ENCODE measurements around the gene TPH2.

Gene TPH2

DNA sequence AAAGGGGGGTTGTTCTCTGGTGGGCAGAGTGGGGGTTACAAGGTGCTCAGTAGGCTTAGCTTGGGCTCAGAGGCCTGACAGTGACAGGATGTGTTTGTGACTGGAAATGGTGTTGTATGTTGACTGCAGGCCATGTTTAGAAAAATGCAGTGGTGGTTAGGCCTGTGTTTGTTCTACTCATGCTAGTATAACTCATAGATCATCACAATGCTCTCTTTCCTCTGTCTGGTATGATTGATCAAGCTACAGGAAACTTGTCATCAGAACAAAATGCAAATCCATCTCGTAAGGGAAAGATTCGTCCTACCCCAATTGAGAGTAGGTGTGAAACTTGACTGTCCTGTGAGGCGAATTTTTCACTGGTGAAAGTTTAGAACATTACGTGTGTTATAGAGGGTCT, 11.8 kb downstream of the TPH2 start:
- no peaks in the 10 kb centered on the region for H3K36me3 Mint-ChIP-seq (ENCODE audit: low read depth)
- H3K4me3 Mint-ChIP-seq = no peak overlapping the region
- H3K27ac Mint-ChIP-seq = no peak overlapping the region
- H3K9me3 Mint-ChIP-seq = no peaks in the 10 kb centered on the region
- H3K4me1 Mint-ChIP-seq (ENCODE audit: low read depth) = no peaks in the 10 kb centered on the region
- H3K27me3 Mint-ChIP-seq = peaks cover 35% of the 10 kb centered on the region

DNA sequence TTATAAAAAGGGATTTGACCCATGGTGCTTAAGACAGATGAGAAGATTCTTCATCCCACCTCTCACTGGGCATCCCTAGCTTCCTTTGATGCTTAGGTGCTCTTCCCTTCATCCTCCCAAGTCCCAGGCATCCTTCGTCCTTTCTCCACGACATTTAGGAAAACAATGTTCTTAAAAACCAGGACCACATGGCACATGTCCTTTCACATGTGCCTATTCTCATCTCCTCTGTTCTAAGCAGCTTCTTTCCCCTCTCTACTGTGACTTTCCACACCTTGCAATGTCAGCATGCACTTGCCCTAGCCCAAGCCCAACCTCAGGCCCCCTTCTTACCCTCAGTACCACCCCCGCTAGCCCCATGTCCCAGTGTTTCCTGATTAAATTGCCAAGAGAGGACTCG, 12.2 kb downstream of the TPH2 start:
- Mint-ChIP-seq H3K27ac (no peak overlapping the region), H3K9me3 (no peaks in the 10 kb centered on the region), H3K27me3 (peaks cover 35% of the 10 kb centered on the region), H3K4me3 (no peak overlapping the region), H3K4me1 (ENCODE audit: low read depth) (no peaks in the 10 kb centered on the region), H3K36me3 (ENCODE audit: low read depth) (no peaks in the 10 kb centered on the region)

DNA sequence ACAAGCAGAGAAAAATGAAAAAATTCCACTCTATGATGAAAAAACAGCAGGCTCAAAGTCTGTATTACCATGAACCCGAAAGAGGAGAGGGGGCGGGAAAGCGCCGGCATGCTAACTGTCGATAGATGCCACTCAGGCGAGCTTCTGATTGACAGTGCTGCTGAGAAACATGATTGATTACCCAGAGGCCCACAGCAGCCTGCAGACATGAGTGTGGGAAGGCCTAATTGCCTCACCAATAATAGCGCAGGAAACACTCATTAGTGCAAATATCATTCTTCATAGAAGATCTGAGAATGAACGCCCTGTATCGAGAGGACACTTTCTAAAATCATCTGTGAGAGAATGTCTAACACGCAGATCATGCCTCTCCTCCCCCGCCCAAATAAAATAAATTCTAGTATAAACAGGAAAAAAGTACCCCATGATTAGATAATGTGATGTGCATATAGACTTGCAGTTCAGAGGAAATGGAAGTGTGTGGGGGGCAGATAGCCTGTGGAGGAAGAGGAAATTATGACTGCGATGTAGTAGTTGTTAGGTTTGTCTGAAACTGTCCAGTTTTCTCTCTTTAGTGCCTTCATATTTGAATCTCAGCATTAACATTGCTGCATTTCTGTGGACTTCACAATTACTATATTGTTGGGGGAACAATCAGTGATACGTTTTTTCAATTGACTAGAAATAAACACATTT, 15.6 kb downstream of the TPH2 start:
- Mint-ChIP-seq H3K4me1 (ENCODE audit: low read depth) (no peaks in the 10 kb centered on the region), H3K4me3 (no peak overlapping the region), H3K36me3 (ENCODE audit: low read depth) (no peaks in the 10 kb centered on the region), H3K27me3 (peaks cover 22% of the 10 kb centered on the region), H3K9me3 (no peaks in the 10 kb centered on the region), H3K27ac (no peak overlapping the region)

DNA sequence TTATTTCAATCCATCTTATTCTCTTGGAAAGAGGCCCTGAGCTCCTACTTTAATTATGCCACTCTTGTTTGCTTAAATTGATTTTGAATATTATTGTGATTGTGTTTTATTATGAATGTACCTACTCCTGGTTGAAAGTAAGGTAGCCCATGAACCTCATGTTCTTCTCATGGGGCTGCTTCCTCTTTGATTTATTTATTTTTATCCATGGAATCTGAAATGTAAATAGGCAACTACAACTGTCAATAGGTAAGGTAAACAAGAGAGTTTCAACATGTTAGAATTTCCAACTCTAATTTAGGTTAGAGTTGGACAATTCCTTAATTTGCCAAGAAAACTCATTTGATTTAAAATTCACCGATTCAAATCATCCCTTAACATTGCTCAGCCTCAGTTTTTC, 16.2 kb downstream of the TPH2 start:
- no peaks in the 10 kb centered on the region for H3K9me3 Mint-ChIP-seq
- no peak overlapping the region for H3K4me3 Mint-ChIP-seq
- no peak overlapping the region for H3K27ac Mint-ChIP-seq
- H3K27me3 Mint-ChIP-seq = peaks cover 22% of the 10 kb centered on the region
- no peaks in the 10 kb centered on the region for H3K36me3 Mint-ChIP-seq (ENCODE audit: low read depth)
- no peaks in the 10 kb centered on the region for H3K4me1 Mint-ChIP-seq (ENCODE audit: low read depth)

DNA sequence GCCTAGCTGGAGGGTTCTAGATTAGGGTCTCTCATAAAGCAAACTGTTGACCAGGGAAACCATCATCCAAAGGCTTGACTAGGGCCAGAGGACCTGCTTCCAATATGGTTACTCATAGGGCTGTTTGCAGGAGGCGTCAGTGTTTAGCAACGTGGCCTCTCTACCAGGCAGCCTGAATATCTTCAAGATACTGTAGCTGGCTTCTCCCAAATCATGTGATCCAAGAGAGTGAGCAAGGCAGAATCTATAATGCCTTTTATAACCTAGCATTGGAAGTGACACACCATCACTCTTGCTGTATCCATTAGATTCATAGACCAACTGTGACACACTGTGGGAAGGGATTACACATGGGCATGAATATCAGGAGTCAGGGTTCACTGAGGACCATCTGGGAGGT, 17.3 kb downstream of the TPH2 start:
- Mint-ChIP-seq H3K9me3 (no peaks in the 10 kb centered on the region), H3K27me3 (peaks cover 18% of the 10 kb centered on the region), H3K36me3 (ENCODE audit: low read depth) (no peaks in the 10 kb centered on the region), H3K4me3 (no peak overlapping the region), H3K4me1 (ENCODE audit: low read depth) (no peaks in the 10 kb centered on the region), H3K27ac (no peak overlapping the region)

DNA sequence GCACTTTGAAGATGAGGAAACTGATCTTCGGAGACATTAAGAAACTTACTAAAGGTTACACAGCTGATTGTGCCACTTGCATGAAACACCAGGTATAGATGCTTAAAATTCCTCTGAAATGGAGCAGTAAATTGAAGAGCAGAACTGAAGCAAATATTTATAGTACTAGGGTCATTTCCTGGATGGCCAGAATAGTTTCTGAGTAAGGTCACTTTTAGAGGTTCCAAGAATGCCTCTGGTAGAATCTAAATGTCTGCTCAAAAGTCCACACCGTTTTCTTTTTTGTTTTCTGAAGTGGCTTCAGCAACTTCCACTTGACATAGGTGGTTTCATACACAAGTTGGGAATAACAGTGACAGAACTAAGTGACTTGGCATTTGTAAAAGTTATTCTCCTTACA, 19.4 kb downstream of the TPH2 start:
- H3K4me3 Mint-ChIP-seq = no peak overlapping the region
- H3K9me3 Mint-ChIP-seq = no peaks in the 10 kb centered on the region
- H3K27me3 Mint-ChIP-seq = peaks cover 23% of the 10 kb centered on the region
- H3K27ac Mint-ChIP-seq = no peak overlapping the region
- no peaks in the 10 kb centered on the region for H3K4me1 Mint-ChIP-seq (ENCODE audit: low read depth)
- H3K36me3 Mint-ChIP-seq (ENCODE audit: low read depth) = no peaks in the 10 kb centered on the region

DNA sequence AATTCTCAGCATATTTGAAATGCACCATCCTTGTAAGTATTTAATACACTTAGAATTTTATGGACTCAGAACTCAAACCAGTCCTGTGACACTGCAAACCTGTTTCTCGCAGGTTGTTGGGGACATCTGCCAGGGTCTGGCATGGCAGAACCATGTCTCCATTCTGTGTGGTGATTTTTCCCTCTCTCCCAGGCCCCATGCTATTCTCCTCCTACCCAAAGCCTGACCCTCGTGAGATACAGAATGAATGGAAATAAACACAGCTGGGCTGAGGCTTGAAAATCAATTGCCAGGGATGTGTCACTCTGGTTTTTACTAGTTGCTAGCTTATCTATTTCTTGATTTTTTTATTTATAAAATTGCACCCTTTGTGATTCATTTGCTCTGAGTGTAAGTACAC, 19.8 kb downstream of the TPH2 start:
- H3K9me3 Mint-ChIP-seq = no peaks in the 10 kb centered on the region
- H3K4me1 Mint-ChIP-seq (ENCODE audit: low read depth) = no peaks in the 10 kb centered on the region
- no peaks in the 10 kb centered on the region for H3K36me3 Mint-ChIP-seq (ENCODE audit: low read depth)
- H3K4me3 Mint-ChIP-seq = no peak overlapping the region
- H3K27me3 Mint-ChIP-seq = peaks cover 22% of the 10 kb centered on the region
- H3K27ac Mint-ChIP-seq = no peak overlapping the region

DNA sequence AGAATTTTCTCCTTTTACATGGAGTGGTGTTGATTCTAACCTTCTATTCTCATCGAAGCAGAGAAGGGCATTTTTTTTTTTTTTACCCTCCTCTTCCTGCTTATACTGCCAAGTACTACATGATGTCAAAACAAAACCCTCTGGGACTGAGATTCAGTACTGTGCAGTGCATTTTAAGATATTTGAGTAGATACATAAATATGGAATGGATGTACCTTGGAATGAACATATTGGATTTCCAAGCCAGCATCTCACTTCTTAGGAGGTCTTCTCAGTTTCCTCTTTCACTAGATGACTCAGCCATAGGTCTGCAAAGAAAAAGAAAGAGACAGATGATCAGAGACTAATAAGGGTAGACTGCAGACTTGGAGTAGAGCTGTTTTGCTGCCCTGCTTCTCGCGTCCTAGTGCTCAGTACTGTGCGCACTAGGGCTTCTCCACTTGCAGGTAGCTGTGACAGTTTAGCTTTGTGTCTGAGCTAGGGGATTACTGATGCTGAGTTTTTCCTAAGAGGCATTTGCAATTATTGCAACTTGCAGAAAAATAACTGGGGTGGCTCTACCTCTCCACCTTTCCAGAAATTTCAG, 20.4 kb downstream of the TPH2 start:
- Mint-ChIP-seq H3K27me3 (peaks cover 18% of the 10 kb centered on the region), H3K36me3 (ENCODE audit: low read depth) (no peaks in the 10 kb centered on the region), H3K27ac (no peak overlapping the region), H3K4me1 (ENCODE audit: low read depth) (no peaks in the 10 kb centered on the region), H3K9me3 (no peaks in the 10 kb centered on the region), H3K4me3 (no peak overlapping the region)

DNA sequence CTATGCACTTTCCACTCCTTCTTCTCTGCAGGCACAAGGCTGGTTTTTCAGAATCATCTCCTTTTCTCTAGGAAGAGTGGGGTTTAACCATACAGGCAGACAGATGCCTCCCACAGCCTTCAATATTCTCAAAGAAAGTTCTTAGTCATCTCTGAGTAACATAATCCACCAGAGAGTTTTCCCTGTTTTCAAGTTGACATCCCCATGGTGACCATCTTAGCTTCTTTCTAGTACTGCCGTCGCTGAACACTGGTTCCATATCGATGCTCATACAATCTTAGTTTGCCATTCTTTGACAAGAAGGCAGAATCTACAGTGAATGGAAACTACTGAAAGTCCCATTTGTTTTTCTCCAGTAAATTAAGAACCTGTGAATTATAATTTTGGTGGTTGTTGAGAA, 28.6 kb downstream of the TPH2 start:
- no peaks in the 10 kb centered on the region for H3K36me3 Mint-ChIP-seq (ENCODE audit: low read depth)
- H3K9me3 Mint-ChIP-seq = no peaks in the 10 kb centered on the region
- H3K4me3 Mint-ChIP-seq = no peak overlapping the region
- no peak overlapping the region for H3K27ac Mint-ChIP-seq
- H3K27me3 Mint-ChIP-seq = peaks cover 28% of the 10 kb centered on the region
- no peaks in the 10 kb centered on the region for H3K4me1 Mint-ChIP-seq (ENCODE audit: low read depth)

DNA sequence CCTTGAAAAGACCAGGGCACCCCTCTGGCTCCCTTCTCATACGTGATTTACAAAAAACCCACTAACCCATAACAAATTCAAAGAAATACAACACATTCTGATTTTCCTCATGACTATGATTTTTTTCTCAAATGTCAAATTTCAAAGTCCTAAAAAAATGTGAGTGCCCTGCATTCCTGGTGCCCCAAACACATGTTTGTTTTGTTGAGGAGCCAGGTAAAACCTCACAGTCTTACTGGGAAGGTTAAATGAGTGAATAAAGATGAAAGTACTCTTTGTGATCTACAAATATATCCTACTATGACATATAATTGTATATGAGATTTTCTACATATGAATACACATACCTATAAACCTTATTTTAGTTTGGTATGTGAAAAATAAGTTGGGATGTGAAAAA, 30.7 kb downstream of the TPH2 start:
- H3K4me3 Mint-ChIP-seq = no peak overlapping the region
- H3K9me3 Mint-ChIP-seq = no peaks in the 10 kb centered on the region
- H3K27ac Mint-ChIP-seq = no peak overlapping the region
- H3K4me1 Mint-ChIP-seq (ENCODE audit: low read depth) = no peaks in the 10 kb centered on the region
- H3K36me3 Mint-ChIP-seq (ENCODE audit: low read depth) = no peaks in the 10 kb centered on the region
- peaks cover 30% of the 10 kb centered on the region for H3K27me3 Mint-ChIP-seq

DNA sequence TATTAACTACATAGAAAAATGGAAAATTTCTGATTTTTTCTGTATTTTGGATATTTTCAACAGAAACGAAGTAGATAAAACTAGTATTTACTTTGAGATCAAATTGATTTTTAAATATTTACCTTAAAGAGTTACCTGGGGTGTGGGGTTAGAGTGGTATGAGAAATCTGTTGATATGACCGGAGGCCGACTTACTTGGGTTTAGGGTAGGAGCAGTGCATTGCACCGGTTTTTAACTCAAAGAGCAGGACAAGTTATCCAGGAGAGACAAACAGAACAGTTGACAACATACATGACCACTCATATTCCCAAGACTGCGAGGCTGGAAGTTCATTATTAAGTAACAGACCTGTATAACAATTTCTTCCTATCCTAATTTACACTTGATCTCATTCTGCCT, 31.4 kb downstream of the TPH2 start:
- Mint-ChIP-seq H3K4me1 (ENCODE audit: low read depth) (no peaks in the 10 kb centered on the region), H3K27ac (no peak overlapping the region), H3K27me3 (peaks cover 28% of the 10 kb centered on the region), H3K36me3 (ENCODE audit: low read depth) (no peaks in the 10 kb centered on the region), H3K4me3 (no peak overlapping the region), H3K9me3 (no peaks in the 10 kb centered on the region)

DNA sequence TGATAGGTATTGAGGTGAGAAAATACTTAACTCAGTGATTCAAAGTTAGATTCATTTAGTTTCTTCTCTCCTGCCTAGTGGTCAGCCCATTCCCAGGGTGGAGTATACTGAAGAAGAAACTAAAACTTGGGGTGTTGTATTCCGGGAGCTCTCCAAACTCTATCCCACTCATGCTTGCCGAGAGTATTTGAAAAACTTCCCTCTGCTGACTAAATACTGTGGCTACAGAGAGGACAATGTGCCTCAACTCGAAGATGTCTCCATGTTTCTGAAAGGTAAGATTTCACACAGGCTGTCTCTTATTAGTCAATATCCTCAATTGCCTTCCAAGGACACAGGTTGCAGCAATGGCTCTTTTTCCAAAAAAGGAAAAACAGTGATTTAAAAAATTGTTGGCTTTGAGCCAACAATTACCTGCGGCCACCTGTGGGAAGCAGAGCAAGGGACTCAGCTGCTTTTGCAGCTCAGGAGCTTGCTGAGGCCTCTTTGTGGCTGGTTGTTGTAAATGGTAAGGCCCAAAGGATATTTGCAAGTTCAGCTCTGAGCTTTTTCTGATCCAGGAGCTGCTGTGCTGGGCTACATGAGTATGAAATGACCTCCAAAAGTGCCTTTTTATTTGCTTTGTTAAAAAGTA, 33.9 kb downstream of the TPH2 start:
- H3K27me3 Mint-ChIP-seq = peaks cover 20% of the 10 kb centered on the region
- H3K4me3 Mint-ChIP-seq = no peak overlapping the region
- no peaks in the 10 kb centered on the region for H3K4me1 Mint-ChIP-seq (ENCODE audit: low read depth)
- no peak overlapping the region for H3K27ac Mint-ChIP-seq
- H3K36me3 Mint-ChIP-seq (ENCODE audit: low read depth) = no peaks in the 10 kb centered on the region
- no peaks in the 10 kb centered on the region for H3K9me3 Mint-ChIP-seq

DNA sequence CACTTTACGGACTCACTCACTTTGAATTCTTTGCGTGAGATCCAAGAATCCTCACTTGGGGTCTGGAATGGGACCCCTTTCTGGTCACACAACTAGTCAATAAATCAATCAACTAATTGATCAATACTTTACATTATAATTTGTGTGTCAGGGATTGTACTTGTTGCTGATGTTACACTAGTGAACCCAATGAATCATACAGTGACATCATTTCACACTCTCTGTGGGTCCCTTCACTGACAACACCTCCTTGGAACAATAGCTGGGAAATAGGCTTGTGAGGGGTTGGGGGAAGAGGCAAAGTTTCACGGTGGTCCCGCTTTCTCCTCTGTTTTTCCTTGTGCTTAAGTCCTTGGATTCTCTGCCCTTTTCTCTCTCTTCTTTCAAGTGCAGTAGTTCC, 35.0 kb downstream of the TPH2 start:
- Mint-ChIP-seq H3K4me1 (ENCODE audit: low read depth) (no peaks in the 10 kb centered on the region), H3K27me3 (peaks cover 20% of the 10 kb centered on the region), H3K4me3 (no peak overlapping the region), H3K9me3 (no peaks in the 10 kb centered on the region), H3K27ac (no peak overlapping the region), H3K36me3 (ENCODE audit: low read depth) (no peaks in the 10 kb centered on the region)

DNA sequence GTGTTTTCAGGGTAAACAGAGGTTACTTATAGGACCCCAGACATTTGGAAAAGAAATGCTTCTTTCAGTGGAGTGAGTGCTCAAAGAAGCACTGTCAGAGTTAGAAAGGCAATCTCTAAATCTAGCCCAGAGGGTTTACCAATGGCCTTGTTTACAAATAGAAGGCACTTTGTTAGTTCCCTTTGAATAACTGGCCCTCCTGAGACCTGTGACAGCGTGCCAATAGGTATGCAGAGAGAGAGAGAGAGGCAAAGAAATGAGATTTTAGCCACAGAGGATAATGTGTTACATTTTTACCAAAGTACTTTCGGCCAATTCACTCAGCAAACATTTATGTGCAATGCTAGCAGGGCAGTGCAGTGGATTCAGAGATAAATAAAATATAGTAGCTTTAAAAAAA, 41.9 kb downstream of the TPH2 start:
- Mint-ChIP-seq H3K4me1 (ENCODE audit: low read depth) (no peaks in the 10 kb centered on the region), H3K36me3 (ENCODE audit: low read depth) (no peaks in the 10 kb centered on the region), H3K4me3 (no peak overlapping the region), H3K27me3 (peaks cover 6% of the 10 kb centered on the region), H3K27ac (no peak overlapping the region), H3K9me3 (no peaks in the 10 kb centered on the region)

DNA sequence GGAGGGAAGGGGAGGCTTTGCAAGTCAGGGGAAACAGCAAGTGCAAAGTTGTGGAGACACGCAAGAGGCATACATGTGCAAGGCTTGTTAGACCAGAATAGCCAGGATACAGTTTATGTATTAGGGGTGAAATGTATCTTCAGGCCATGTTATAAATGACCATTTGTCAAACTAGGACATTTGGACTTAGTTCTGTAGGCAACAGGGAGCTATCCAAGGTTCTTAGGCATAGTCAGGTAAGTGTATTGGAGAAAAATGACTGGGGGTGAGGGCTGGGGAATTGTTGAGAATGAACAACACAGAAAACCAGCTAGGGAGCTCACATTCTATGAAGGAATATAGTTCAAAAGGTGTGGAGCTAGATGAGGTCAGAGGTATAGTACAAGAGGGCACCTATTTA, 42.5 kb downstream of the TPH2 start:
- H3K27me3 Mint-ChIP-seq = peaks cover 4% of the 10 kb centered on the region
- H3K27ac Mint-ChIP-seq = no peak overlapping the region
- H3K9me3 Mint-ChIP-seq = no peaks in the 10 kb centered on the region
- H3K4me3 Mint-ChIP-seq = no peak overlapping the region
- H3K36me3 Mint-ChIP-seq (ENCODE audit: low read depth) = no peaks in the 10 kb centered on the region
- H3K4me1 Mint-ChIP-seq (ENCODE audit: low read depth) = no peaks in the 10 kb centered on the region

DNA sequence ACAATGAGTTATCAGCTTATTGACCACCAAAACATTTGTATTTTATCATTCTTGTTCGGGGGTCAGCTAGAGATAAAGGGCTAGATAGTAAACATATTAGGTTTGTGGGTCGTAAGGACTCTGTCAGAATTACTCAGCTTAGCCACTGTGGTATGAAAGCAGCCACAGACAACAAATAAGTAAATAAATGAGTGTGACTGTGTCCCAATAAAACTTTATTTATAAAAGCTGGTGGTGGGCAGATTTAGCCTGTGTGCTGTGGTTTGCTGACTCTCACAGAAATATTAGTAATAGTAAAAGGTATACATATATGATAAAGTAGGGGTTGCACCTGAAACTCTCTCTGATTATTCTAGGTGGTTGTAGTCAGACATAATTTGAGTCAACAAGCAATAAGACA, 56.1 kb downstream of the TPH2 start:
- Mint-ChIP-seq H3K9me3 (no peaks in the 10 kb centered on the region), H3K27ac (no peak overlapping the region), H3K27me3 (peaks cover 4% of the 10 kb centered on the region), H3K4me3 (no peak overlapping the region), H3K36me3 (ENCODE audit: low read depth) (no peaks in the 10 kb centered on the region), H3K4me1 (ENCODE audit: low read depth) (no peaks in the 10 kb centered on the region)

Measured in stimulated activated naive CD8-positive, alpha-beta T cell treated with anti-CD3 and anti-CD28 coated beads, Interleukin-15, Interleukin-2, amounts not matched to agents 100 ng/mL and 50 ng/mL, for 24 hours (primary cell).